ENCODE data around the gene CALD1.

The CALD1 gene

DNA sequence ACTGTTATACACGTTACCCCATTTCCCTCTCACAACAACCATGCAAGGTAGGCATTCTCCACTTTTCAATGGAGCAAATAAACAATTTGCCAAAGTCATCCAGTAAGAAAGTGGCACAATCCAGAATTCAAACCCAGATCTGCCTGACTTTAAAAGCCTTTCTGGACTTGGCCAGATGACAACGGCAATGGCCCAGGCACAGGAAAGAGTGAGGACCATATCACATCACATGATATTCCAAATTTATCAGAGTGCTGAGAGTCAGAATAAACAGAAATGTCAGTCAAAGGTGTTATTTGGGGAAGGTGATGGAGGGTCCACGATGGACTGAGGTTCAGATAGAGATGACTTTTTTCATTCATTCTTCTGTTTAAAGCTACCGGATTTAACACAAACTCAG, 48.0 kb downstream of the CALD1 start:
- no peak for DNase-seq

DNA sequence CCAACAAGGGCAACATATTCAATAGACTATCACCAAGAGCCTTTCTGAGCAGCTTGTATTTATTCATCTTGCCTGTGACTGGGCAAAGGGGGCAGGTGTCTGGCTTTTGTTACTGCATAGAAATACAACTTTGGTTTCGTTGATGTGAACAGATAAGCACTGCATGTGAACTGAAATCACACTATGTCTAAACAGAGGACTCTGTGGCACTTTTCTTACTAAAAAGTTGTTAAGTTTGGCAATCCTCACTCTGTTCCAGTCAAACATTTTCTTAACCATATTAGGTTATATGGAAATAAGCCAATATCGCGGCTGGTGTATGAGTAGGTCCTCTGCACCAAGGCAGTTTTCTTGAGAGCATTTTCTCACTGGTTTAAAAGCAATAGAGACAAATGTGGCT, 48.5 kb downstream of the CALD1 start:
- no peak for DNase-seq

GRCh38 chr7:134828361-134828760, 48.9 kb downstream of the CALD1 start:
- DNase-seq, result no peak

GRCh38 chr7:134829380-134829986, 50.0 kb downstream of the CALD1 start:
- DNase-seq, result no peak

DNA sequence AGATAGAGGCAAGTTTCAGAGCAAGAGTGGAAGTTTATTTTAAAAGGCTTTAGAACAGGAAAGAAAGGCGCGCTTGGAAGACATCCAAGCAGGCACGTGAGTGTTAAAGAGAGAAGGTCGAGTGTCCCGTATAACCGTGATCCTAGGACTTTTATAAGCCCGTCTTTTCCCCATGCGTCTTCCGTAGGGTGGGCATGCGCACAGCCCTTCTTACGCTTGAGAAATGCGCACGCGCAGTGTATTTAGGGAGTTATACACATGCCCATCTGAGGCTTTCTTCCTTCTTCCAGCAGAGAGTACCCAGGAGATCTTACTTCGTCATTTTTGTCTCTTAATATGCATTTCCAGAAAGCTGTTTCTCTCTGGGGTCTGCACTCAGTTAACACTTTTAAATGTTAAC, 52.4 kb downstream of the CALD1 start:
- peak in 1 of 14 donors; percentile 5 for DNase-seq

DNA sequence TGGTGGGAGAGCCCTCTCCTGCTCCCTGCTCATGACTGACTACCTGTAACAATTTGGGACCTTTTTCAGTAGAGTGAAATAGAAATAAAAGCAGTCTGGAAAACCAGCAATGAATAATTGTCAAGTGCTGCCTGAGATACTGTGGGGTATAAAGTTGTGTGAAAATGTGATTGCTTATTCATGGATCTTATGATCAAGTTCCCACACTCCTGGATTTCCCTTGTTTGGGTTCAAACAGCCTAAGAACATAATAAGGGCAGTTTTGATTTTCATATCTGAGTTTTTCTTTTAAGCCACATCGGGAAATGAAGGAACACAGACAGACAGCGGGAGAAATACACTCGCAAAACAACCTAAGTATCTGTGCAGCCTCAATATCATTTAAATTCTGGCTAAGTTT, 52.9 kb downstream of the CALD1 start:
- DNase-seq, result no peak

DNA sequence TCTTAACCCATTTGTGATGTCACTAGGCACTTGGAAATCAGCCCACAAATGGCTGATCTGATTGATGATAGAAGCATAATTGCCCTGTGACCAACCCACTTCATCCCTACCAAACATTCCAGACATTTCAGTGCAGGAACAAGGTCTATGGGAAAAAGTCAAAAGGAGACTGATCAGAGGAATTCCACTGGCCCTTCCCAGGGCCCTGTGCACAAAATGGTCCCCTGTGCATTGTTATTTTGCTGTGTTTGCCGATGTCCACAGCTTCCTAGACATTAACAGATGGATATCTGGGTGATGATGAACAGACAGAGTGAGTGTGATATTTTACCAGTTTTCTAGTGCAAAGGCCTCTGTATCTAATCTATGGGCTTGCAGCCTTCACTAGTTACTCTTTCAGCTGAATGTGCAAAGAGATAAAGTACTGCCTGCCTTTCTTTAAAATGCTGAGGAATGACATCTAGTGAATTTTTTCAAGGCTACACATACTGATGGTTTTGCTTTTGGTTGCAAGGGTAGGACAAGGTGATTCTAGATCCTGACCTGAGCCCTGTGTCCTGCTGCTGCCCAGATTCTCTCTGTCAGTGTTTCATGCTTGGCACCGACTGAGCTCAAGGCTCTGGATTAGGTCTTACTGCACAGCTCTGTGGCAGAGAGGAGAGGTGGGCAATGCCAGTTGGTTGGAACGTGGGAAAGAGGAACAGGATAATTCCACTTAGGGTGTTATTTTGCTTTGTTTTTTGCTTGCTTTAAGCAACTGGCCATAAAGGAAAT, 55.4 kb downstream of the CALD1 start:
- DNase-seq, result no peak

- DNase-seq, result no peak
Observed at GRCh38 chr7:134835463-134835823, 56.0 kb downstream of the CALD1 start.

DNA sequence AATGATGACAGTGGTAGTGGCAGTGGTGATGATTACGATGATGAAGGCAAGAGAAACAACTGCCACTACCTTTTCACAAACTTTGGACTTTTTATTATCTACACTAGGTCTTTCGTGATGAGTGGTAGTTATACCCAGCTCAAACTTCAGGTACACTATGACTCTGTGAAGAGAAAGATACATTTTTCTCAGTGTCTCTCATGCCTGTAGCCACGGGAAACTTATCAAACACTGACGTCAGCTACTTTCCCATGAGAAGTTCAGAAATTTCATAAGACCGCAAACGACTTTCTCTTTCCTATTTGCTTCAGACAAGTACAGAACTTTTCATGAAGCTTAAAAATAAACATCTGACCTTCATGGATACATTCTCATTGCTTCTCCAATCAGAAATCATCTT, 57.0 kb downstream of the CALD1 start:
- no peak for DNase-seq

DNA sequence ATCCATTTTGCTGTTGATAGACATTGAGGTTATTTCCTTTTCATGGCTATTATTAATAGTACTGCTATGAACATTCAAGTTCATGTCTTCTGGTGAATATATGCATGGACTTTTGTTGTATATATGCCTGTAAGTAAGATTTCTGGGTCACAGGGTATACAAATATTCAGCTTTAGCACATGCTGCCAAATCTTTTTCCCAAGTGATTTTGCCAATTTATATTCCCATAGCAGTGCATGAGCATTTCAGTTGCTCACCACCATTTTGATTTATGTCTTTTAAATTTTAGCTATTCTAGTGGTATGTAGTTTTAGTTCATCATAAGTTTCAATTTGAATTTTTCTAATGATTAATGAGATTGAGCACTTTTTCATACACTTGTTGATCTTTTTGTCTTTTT, 59.9 kb downstream of the CALD1 start:
- no peak for DNase-seq

DNA sequence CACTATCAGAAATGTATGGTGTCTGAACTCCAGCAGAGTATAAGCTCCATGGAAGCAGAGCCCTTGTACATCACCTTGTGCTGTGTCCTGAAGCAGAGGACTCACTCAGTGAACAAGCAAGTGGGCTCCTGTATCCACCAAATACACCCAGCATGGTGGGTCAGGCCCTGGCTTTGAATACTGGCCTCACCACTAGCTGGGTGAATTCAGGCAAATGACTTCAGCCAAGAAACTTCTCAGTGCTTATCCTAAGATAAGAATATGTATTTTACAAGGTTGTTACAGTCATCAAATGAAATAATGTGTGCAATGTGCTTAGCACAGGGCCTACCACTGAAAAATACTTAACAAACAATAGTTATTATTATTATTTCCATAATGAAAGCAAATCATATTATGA, 62.6 kb downstream of the CALD1 start:
- no peak for DNase-seq

DNA sequence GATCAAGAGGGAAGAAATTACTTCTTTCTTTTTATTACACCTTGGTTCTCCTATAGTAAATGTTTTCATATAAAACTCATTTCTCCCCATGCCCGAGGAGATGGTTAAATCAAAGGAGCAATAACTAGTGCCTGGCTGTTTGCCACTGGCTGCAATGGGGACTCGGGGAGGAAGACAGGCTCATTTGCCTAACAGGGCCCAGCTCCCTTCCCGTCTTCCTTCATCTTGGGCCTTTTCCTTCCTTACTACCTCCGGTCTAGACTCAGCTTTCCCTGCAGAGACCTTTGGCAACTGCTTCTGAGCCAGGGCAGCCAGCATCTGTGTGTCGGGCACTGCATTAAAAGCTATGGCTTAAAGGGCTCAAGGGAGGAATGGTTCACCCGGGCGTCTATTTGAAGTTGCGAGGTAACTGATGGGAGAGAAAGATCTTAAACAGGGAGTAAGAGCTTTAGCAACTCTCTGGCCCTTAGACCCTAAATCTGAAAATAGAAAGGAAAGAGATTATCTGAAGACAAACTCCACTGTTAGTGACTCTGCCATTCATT, 63.5 kb downstream of the CALD1 start:
- DNase-seq, result no peak

DNA sequence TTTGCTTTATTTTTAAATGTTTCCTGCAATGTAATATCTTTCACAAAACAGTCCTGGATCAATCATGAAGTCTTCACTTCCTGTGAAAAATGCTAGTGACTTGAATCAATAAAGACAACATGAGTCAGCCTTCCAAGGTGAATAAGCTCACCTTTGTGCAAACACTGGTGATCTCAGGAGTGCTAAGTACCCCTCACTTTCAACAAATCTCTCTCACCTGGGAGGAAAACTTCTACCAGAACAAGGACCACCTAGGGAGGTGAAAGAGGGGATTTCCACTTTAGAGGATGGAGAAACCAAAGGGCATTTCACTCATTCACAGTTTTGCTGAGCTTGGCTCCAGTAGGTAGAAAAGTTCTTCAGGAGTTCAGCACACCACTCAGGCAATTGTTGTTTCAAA, 64.8 kb downstream of the CALD1 start:
- DNase-seq, result no peak

- no peak for DNase-seq
Observed at GRCh38 chr7:134845461-134845860, 66.0 kb downstream of the CALD1 start.

DNA sequence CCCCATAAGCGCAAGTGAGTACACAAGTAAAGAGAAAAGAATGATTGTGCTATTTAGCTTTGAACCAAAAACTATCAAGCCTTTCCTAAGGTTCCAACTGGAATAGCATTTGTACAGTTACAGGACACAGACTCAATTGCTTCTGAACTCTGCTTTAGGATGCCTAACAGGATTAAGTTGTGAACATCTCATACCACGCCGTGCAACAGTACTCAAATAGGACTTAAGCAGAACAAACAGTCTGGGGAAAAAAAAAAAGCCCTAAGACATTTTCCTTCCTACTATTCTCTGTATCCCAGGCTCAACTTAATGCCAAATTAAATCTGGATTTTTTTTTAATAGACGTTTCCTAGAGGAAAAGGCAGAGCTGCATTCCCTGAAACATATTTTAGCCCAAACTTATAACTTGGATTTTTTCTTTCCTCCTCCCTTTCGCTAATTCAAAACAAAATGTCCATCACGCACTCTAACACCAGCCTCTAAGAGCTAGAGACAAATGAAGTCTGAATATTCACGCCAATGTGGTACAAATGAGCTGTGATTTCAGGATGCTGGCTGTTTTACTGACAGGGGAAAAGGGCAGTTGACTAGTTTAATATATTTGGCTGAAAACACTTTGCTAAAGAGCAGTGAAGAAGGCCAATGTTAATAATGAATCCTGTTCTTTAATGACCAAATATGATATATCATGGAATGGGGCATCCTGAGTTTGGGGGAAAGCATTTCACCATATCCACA, 68.6 kb downstream of the CALD1 start:
- no peak for DNase-seq

GRCh38 chr7:134850066-134850465, 70.6 kb downstream of the CALD1 start:
- no peak for DNase-seq

DNA sequence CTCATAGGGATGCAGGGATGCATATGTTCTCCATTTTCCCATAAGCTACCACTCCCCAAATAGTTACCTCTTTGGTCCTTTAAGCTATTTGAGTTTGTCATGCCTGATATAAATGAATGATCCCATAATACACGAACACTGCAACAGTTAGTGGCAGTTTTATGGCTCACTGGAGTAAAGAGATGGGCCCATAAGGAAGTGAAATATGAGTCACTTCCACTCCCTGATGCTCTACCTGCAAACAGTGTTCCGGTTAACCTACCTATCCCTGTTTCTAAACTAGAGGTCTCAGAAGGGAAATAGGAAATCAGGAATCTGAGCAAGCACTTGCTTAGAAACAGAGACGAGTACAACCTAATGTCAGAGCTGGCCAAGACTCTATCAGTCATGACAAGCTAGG, 71.7 kb downstream of the CALD1 start:
- DNase-seq, result no peak

- DNase-seq, result no peak
Observed at GRCh38 chr7:134852625-134853024, 73.2 kb downstream of the CALD1 start.

DNA sequence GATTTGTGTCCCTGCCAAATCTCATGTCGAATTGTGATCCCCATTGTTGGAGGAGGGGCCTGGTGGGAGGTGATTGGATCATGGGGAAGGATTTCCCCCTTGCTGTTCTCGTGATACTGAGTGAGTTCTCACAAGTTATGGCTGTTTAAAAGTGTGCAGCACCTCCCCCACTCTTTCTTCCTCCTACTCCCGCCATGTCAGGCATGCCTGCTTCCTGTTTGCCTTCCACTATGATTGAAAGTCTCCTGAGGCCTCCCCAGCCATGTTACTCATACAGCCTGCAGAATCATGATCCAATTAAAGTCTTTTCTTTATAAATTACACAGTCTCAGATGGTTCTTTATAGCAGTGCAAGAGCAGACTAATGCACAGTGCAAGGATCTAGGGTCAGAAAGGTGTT, 75.4 kb downstream of the CALD1 start:
- no peak for DNase-seq

- DNase-seq, result no peak
Observed at GRCh38 chr7:134855442-134855841, 76.0 kb downstream of the CALD1 start.

GRCh38 chr7:134856091-134856490, 76.7 kb downstream of the CALD1 start:
- DNase-seq, result no peak

GRCh38 chr7:134856691-134857090, 77.3 kb downstream of the CALD1 start:
- DNase-seq, result no peak

- no peak for DNase-seq
Observed at GRCh38 chr7:134857958-134858357, 78.5 kb downstream of the CALD1 start.

GRCh38 chr7:134859783-134860182, 80.3 kb downstream of the CALD1 start:
- no peak for DNase-seq

Measured in C1 segment of cervical spinal cord (tissue), 14 donors.